B cell (primary cell): ENCODE measurements around the gene BET1L. TPM values are rescaled to one million over a fixed set of nuclear protein-coding genes. Genes with fewer than 3 reads are reported as not detected.

Experiments
- ATAC-seq: fragments of 200-7000 bp; cut with Tn5 transposase; one replicate; pipeline ENCODE4 v1.10.0; 2021; ENCODE audit warnings: low read depth, mild to moderate bottlenecking, moderate number of reproducible peaks, moderate library complexity
- CTCF ChIA-PET: fragments of 350-600 bp; sonication (Branson Sonifier 250); formaldehyde crosslinking; loops from one replicate; lab custom pipeline; 2021; ENCODE audit warnings: antibody characterized with exemption, inconsistent platforms; lab: Charles Lee
- POLR2A ChIA-PET: fragments of 350-600 bp; sonication (Branson Sonifier 250); formaldehyde crosslinking; loops from one replicate; lab custom pipeline; 2021; ENCODE audit warnings: antibody characterized with exemption; lab: Charles Lee
- DNase-seq: peaks from one replicate; pipeline ENCODE4 v3.0.0; 2013
- H2AFZ ChIP-seq: 2 replicates; pipeline ENCODE4 v1.6.1; 2012; ENCODE audit warnings: mild to moderate bottlenecking, low read depth, low read length; ENCODE audit not compliant: insufficient read depth, poor library complexity, severe bottlenecking
- H3K27ac ChIP-seq, 2 donors: 1 replicate in 1 of 2; 2 replicates in 1 of 2; pipeline ENCODE4 v1.5.1; 2012 to 2013; ENCODE audit warnings: low read length in 2 of 2, mild to moderate bottlenecking in 2 of 2, moderate library complexity in 1 of 2
- H3K27me3 ChIP-seq, 4 experiments: fragments of 200-600 bp in 1 of 4; sonication (generic) in 1 of 4; replicated peaks in 1 of 4; 1 replicate in 2 of 4; 2 replicates in 2 of 4; pipeline versions ENCODE4 v1.6.1 to v1.7.0; 2013 to 2016; ENCODE audit warnings: low read length in 3 of 4, mild to moderate bottlenecking in 2 of 4, mixed read lengths in 1 of 4, moderate library complexity in 1 of 4; ENCODE audit not compliant: insufficient read depth in 4 of 4, control insufficient read depth in 3 of 4; ENCODE audit errors: control extremely low read depth in 1 of 4
- H3K36me3 ChIP-seq, 2 experiments: replicated peaks in 1 of 2; 1 replicate in 1 of 2; 2 replicates in 1 of 2; pipeline versions ENCODE4 v1.6.1 to v1.7.1; 2013; ENCODE audit warnings: low read length in 1 of 2; ENCODE audit not compliant: insufficient read depth in 2 of 2, control insufficient read depth in 1 of 2; ENCODE audit errors: control extremely low read depth in 1 of 2, extremely low read depth in 1 of 2
- H3K4me1 ChIP-seq, 2 donors: fragments of 200-600 bp in 1 of 2; sonication (generic) in 1 of 2; 1 replicate in 1 of 2; 2 replicates in 1 of 2; pipeline versions ENCODE4 v1.5.1 to v1.6.1; 2013 to 2017; ENCODE audit warnings: low read length in 2 of 2; ENCODE audit not compliant: control insufficient read depth in 2 of 2, insufficient read depth in 2 of 2
- H3K4me2 ChIP-seq: replicated peaks from 2 replicates; pipeline ENCODE3; 2012; ENCODE audit warnings: mild to moderate bottlenecking, low read depth, low read length; ENCODE audit not compliant: poor library complexity, severe bottlenecking
- H3K4me3 ChIP-seq, 5 experiments: fragments of 200-600 bp in 1 of 5; sonication (generic) in 1 of 5; 1 replicate in 3 of 5; 2 replicates in 2 of 5; pipeline versions ENCODE4 v1.5.1 to v1.7.0; 2011 to 2016; ENCODE audit warnings: low read length in 4 of 5, mild to moderate bottlenecking in 4 of 5, low read depth in 2 of 5, control low read depth in 1 of 5, moderate library complexity in 1 of 5; ENCODE audit not compliant: insufficient read depth in 1 of 5; ENCODE audit errors: control extremely low read depth in 1 of 5, extremely low read depth in 1 of 5
- H3K79me2 ChIP-seq: fragments of 200-600 bp; sonication (generic); one replicate; pipeline ENCODE4 v1.6.0; 2016; ENCODE audit warnings: low read length; ENCODE audit not compliant: control insufficient read depth, insufficient read depth
- H3K9ac ChIP-seq: fragments of 200-600 bp; sonication (generic); 2 replicates; pipeline ENCODE4 v1.6.1; 2017; ENCODE audit warnings: mild to moderate bottlenecking, low read length, moderate library complexity
- H3K9me3 ChIP-seq, 3 donors: one replicate each; pipeline versions ENCODE4 v1.6.1 to v1.7.1; 2013; ENCODE audit warnings: low read length in 2 of 3; ENCODE audit not compliant: control insufficient read depth in 2 of 3, insufficient read depth in 1 of 3; ENCODE audit errors: control extremely low read depth in 1 of 3
- H4K20me1 ChIP-seq: 2 replicates; pipeline ENCODE4 v1.6.0; 2012; ENCODE audit warnings: mild to moderate bottlenecking, low read length; ENCODE audit not compliant: insufficient read depth, control insufficient read depth, poor library complexity, severe bottlenecking
- H3K27ac Mint-ChIP-seq: one replicate; pipeline ENCODE4 v1.8.0; 2021; ENCODE audit warnings: mixed read lengths
- H3K27me3 Mint-ChIP-seq: one replicate; pipeline ENCODE4 v1.8.0; 2021; ENCODE audit warnings: mixed read lengths
- H3K4me1 Mint-ChIP-seq: one replicate; pipeline ENCODE4 v1.8.0; 2021; ENCODE audit warnings: mixed read lengths
- H3K4me3 Mint-ChIP-seq: one replicate; pipeline ENCODE4 v1.8.0; 2021; ENCODE audit warnings: mixed read lengths
- H3K9me3 Mint-ChIP-seq: one replicate; pipeline ENCODE4 v1.8.0; 2022; ENCODE audit warnings: mixed read lengths; ENCODE audit not compliant: insufficient read depth
- CTCF ChIP-seq: fragments of 200-600 bp; IDR thresholded peaks from one replicate; pipeline ENCODE4 v1.8.0; 2022; ENCODE audit warnings: antibody characterized with exemption, mild to moderate bottlenecking
- EZH2 ChIP-seq: IDR thresholded peaks from 2 replicates; pipeline ENCODE4 v1.6.1; 2012; ENCODE audit warnings: borderline replicate concordance, low read depth, mild to moderate bottlenecking, moderate library complexity, low read length; ENCODE audit not compliant: insufficient read depth, poor library complexity, severe bottlenecking
- WGBS: methylation state at CpG from one replicate; pipeline ENCODE4 v1.1.5; 2013; ENCODE audit warnings: missing lambda C conversion rate; ENCODE audit not compliant: insufficient coverage; 5-methylcytosine and 5-hydroxymethylcytosine counted together
- intact Hi-C: fragments of 100-400 bp; cut with micrococcal nuclease; formaldehyde crosslinking; loops from one replicate; pipeline ENCODE4 v1.10.0; 2022
- polyA plus RNA-seq: library from polyadenylated mRNA; depleted of rRNA; stranded (reverse); fragments of >200 nt; gene quantifications from 2 replicates; pipeline ENCODE4 v1.2.3, GENCODE V29; 2012
- total RNA-seq, 2 donors: library from RNA; stranded (reverse); fragments of 120-200 nt in 1 of 2; gene quantifications; 1 replicate in 1 of 2; 2 replicates in 1 of 2; pipeline versions ENCODE4 v1.2.3 to v1.2.4, GENCODE V29; 2013 to 2022

BET1L gene
- total and polyA plus RNA-seq, 2 donors (not counting 1 experiment from before 2014, with no cell fraction given) = 49.3 to 69.1 TPM

GRCh38 chr11:214083-214482, 6.9 kb upstream of the BET1L start:
- ChIA-PET POLR2A (no interaction called here), CTCF (no interaction called here)
- Histone ChIP-seq H3K27me3 (no peaks in the 10 kb centered on the region), H3K27ac (no peak overlapping the region), H2AFZ (no peak overlapping the region), H3K4me1 (peaks cover 11 to 16% of the 10 kb centered on the region in 2 donors), H3K36me3 (peaks cover 0 to 67% of the 10 kb centered on the region in 2 experiments), H3K4me2 (no peak overlapping the region), H3K9ac (no peak overlapping the region), H3K9me3 (no peaks in the 10 kb centered on the region), H3K79me2 (peaks cover 22% of the 10 kb centered on the region), H4K20me1 (peaks cover 42% of the 10 kb centered on the region), H3K4me3 (no peak overlapping the region)
- peaks cover 15% of the 10 kb centered on the region for H3K4me1 Mint-ChIP-seq
- no peak overlapping the region for H3K4me3 Mint-ChIP-seq
- DNase-seq (no peak), ATAC-seq (no peak)
- no peak overlapping the region for H3K27ac Mint-ChIP-seq
- no peaks in the 10 kb centered on the region for H3K9me3 Mint-ChIP-seq
- TF ChIP-seq CTCF (no peak), EZH2 (no peak)
- H3K27me3 Mint-ChIP-seq = no peaks in the 10 kb centered on the region
- WGBS = 96% methylated on average over 7 of the region's 7 CpGs
- intact Hi-C loops = no loop called here

- CTCF ChIA-PET = no interaction called here
- DNase-seq = no peak
- Histone ChIP-seq H3K79me2 (peaks cover 26% of the 10 kb centered on the region), H3K27me3 (no peaks in the 10 kb centered on the region), H3K4me2 (no peak overlapping the region), H2AFZ (no peak overlapping the region), H3K4me1 (peaks cover 12 to 22% of the 10 kb centered on the region in 2 donors), H3K4me3 (no peak overlapping the region), H4K20me1 (peaks cover 43% of the 10 kb centered on the region), H3K9me3 (no peaks in the 10 kb centered on the region), H3K27ac (no peak overlapping the region), H3K36me3 (peaks cover 0 to 61% of the 10 kb centered on the region in 2 experiments), H3K9ac (no peak overlapping the region)
- ATAC-seq = no peak
- no peaks in the 10 kb centered on the region for H3K9me3 Mint-ChIP-seq
- TF ChIP-seq EZH2 (no peak), CTCF (no peak)
- POLR2A ChIA-PET = no interaction called here
- H3K4me1 Mint-ChIP-seq = peaks cover 17% of the 10 kb centered on the region
- WGBS = 96% methylated on average over 3 of the region's 4 CpGs
- no peaks in the 10 kb centered on the region for H3K27me3 Mint-ChIP-seq
- no peak overlapping the region for H3K27ac Mint-ChIP-seq
- intact Hi-C loops = no loop called here
- H3K4me3 Mint-ChIP-seq = no peak overlapping the region
Measured at GRCh38 chr11:213111-213510, 5.9 kb upstream of the BET1L start.
